RWPE2 (cell line): ENCODE measurements around the gene TPCN2.

Experiments used
- ATAC-seq: fragments of 200-7000 bp; cut with Tn5 transposase; 3 replicates; pipeline ENCODE4 v1.9.1; 2021; ENCODE audit warnings: low read depth
- DNase-seq: peaks from one replicate; pipeline ENCODE4 v3.0.0-alpha.2; 2020; ENCODE audit warnings: low spot score
- H3K27ac ChIP-seq: fragments of 450-650 bp; 2 replicates; pipeline ENCODE4 v1.5.1; 2017; ENCODE audit warnings: mild to moderate bottlenecking; ENCODE audit not compliant: poor library complexity, severe bottlenecking
- H3K27me3 ChIP-seq: fragments of 250-450 bp; sonication (Bioruptor Pico); 2 replicates; pipeline ENCODE4 v1.5.1; 2021; ENCODE audit warnings: mild to moderate bottlenecking, moderate library complexity; ENCODE audit not compliant: insufficient read depth, poor library complexity, severe bottlenecking
- H3K36me3 ChIP-seq: fragments of 250-450 bp; sonication (Bioruptor Pico); 2 replicates; pipeline ENCODE4 v1.5.1; 2020; ENCODE audit warnings: low read depth, mild to moderate bottlenecking, moderate library complexity
- H3K4me1 ChIP-seq: fragments of 250-450 bp; sonication (Bioruptor Pico); 2 replicates; pipeline ENCODE4 v1.5.1; 2021; ENCODE audit warnings: mild to moderate bottlenecking, moderate library complexity; ENCODE audit not compliant: insufficient read depth, poor library complexity, severe bottlenecking
- H3K4me3 ChIP-seq: fragments of 250-450 bp; sonication (Bioruptor Pico); 2 replicates; pipeline ENCODE4 v1.5.1; 2021; ENCODE audit warnings: mild to moderate bottlenecking, moderate library complexity; ENCODE audit not compliant: severe bottlenecking
- H3K9me3 ChIP-seq: fragments of 250-450 bp; sonication (Bioruptor Pico); 2 replicates; pipeline ENCODE4 v1.5.1; 2021; ENCODE audit warnings: mild to moderate bottlenecking, moderate library complexity; ENCODE audit not compliant: severe bottlenecking
- CTCF ChIP-seq: fragments of 450-650 bp; IDR thresholded peaks from one replicate; pipeline ENCODE4 v1.5.1; 2017; ENCODE audit warnings: mild to moderate bottlenecking, moderate library complexity; ENCODE audit not compliant: poor library complexity, severe bottlenecking

TPCN2 gene

GRCh38 chr11:69119190-69119589 lies 70.5 kb downstream of the TPCN2 start:
- Histone ChIP-seq H3K4me3 (no peak overlapping the region), H3K36me3 (no peaks in the 10 kb centered on the region), H3K4me1 (peaks cover 21% of the 10 kb centered on the region), H3K9me3 (peaks cover 3% of the 10 kb centered on the region), H3K27ac (no peak overlapping the region), H3K27me3 (no peaks in the 10 kb centered on the region)
- TF ChIP-seq CTCF, result no peak
- ATAC-seq (no peak), DNase-seq (no peak)

GRCh38 chr11:69120096-69120875 lies 71.6 kb downstream of the TPCN2 start:
- no peak for ATAC-seq
- no peak overlapping the region for H3K4me3 ChIP-seq
- H3K9me3 ChIP-seq, result peaks cover 3% of the 10 kb centered on the region
- H3K27me3 ChIP-seq, result no peaks in the 10 kb centered on the region
- H3K36me3 ChIP-seq, result no peaks in the 10 kb centered on the region
- DNase-seq, result no peak
- TF ChIP-seq CTCF, result no peak
- no peak overlapping the region for H3K27ac ChIP-seq
- H3K4me1 ChIP-seq, result peaks cover 23% of the 10 kb centered on the region

GRCh38 chr11:69121021-69121420 lies 72.3 kb downstream of the TPCN2 start:
- peaks cover 3% of the 10 kb centered on the region for H3K9me3 ChIP-seq
- H3K36me3 ChIP-seq, result no peaks in the 10 kb centered on the region
- H3K27ac ChIP-seq, result peak overlapping the region; percentile 81
- TF ChIP-seq CTCF, result no peak
- H3K27me3 ChIP-seq, result no peaks in the 10 kb centered on the region
- DNase-seq, result no peak
- H3K4me3 ChIP-seq, result no peak overlapping the region
- no peak for ATAC-seq
- peaks cover 23% of the 10 kb centered on the region for H3K4me1 ChIP-seq

- DNase-seq (no peak), ATAC-seq (no peak)
- peaks cover 3% of the 10 kb centered on the region for H3K9me3 ChIP-seq
- no peak for TF ChIP-seq CTCF
- peaks cover 23% of the 10 kb centered on the region for H3K4me1 ChIP-seq
- peak overlapping the region; percentile 81 for H3K27ac ChIP-seq
- no peak overlapping the region for H3K4me3 ChIP-seq
- H3K36me3 ChIP-seq, result no peaks in the 10 kb centered on the region
- H3K27me3 ChIP-seq, result no peaks in the 10 kb centered on the region
These were observed 73.0 kb downstream of the TPCN2 start for GRCh38 chr11:69121621-69122325.

- H3K9me3 ChIP-seq, result peaks cover 3% of the 10 kb centered on the region
- ATAC-seq, result peak; percentile 1; the same call in 2 of the 3 replicates
- no peaks in the 10 kb centered on the region for H3K36me3 ChIP-seq
- peaks cover 23% of the 10 kb centered on the region for H3K4me1 ChIP-seq
- DNase-seq, result no peak
- H3K27me3 ChIP-seq, result no peaks in the 10 kb centered on the region
- no peak overlapping the region for H3K4me3 ChIP-seq
- TF ChIP-seq CTCF, result no peak
- peak overlapping the region; percentile 81 for H3K27ac ChIP-seq
These were observed 73.5 kb downstream of the TPCN2 start for GRCh38 chr11:69122326-69122629.
